IPS DF 19.7 (cell line): Measurements from ENCODE around the gene ABR.

Source experiments
- DNase-seq: peaks from one replicate; pipeline ENCODE4 v3.0.0-alpha.2; 2013; ENCODE audit warnings: low read depth, low spot score

ABR gene

GRCh38 chr17:962166-962565, 217.6 kb downstream of the ABR start:
- DNase-seq, result no peak

GRCh38 chr17:958712-959451, 220.9 kb downstream of the ABR start:
- no peak for DNase-seq

GRCh38 chr17:957856-958421, 221.8 kb downstream of the ABR start:
- DNase-seq, result no peak

GRCh38 chr17:956905-957304, 222.9 kb downstream of the ABR start:
- DNase-seq, result no peak

- no peak for DNase-seq
Observed at GRCh38 chr17:954431-955164, 225.2 kb downstream of the ABR start.

GRCh38 chr17:953767-954166, 226.0 kb downstream of the ABR start:
- DNase-seq, result no peak
